Neural cell (in vitro differentiated cells): Measurements from ENCODE around the gene SLC25A36. TPM values are rescaled to one million over a fixed set of nuclear protein-coding genes. Genes with fewer than 3 reads are reported as not detected.
"Not testable (repeated sequence)": the region's sequence is repeated elsewhere in the genome, so short reads cannot be mapped to it uniquely, and the experiment has no call there.

Source experiments
- H2AFZ ChIP-seq: fragments of 200-600, 300-800 bp; sonication (generic), shearing (Covaris generic); 2 replicates; pipeline ENCODE4 v1.6.0; 2014; ENCODE audit warnings: low read depth, mild to moderate bottlenecking, antibody characterized with exemption, low read length, moderate library complexity
- H3F3A ChIP-seq: fragments of 200-600 bp; shearing (Covaris generic); 2 replicates; pipeline ENCODE4 v1.6.1; 2016; ENCODE audit warnings: mild to moderate bottlenecking, moderate library complexity, mixed read lengths, antibody characterized with exemption, low read length; ENCODE audit not compliant: insufficient read depth, poor library complexity, severe bottlenecking
- H3K27ac ChIP-seq: fragments of 200-600, 300-800 bp; sonication (generic), shearing (Covaris generic); 2 replicates; pipeline ENCODE4 v1.5.1; 2014; ENCODE audit warnings: mild to moderate bottlenecking, low read length, moderate library complexity
- H3K27me3 ChIP-seq: fragments of 300-800, 200-600 bp; sonication (generic), shearing (Covaris generic); 2 replicates; pipeline ENCODE4 v1.6.0; 2014; ENCODE audit warnings: mild to moderate bottlenecking, low read depth, low read length, moderate library complexity; ENCODE audit not compliant: insufficient read depth
- H3K36me3 ChIP-seq: fragments of 300-800, 200-600 bp; sonication (generic), shearing (Covaris generic); 2 replicates; pipeline ENCODE4 v1.5.1; 2014; ENCODE audit warnings: mild to moderate bottlenecking, antibody characterized with exemption, low read length, moderate library complexity; ENCODE audit not compliant: insufficient read depth
- H3K4me2 ChIP-seq: fragments of 300-800, 200-600 bp; sonication (generic), shearing (Covaris generic); 2 replicates; pipeline ENCODE4 v1.6.0; 2014; ENCODE audit warnings: mild to moderate bottlenecking, low read length
- H3K4me3 ChIP-seq: fragments of 300-800, 200-600 bp; sonication (generic), shearing (Covaris generic); 2 replicates; pipeline ENCODE4 v1.5.1; 2014; ENCODE audit warnings: mild to moderate bottlenecking, low read length, moderate library complexity
- H3K79me2 ChIP-seq: fragments of 200-600 bp; shearing (Covaris generic); replicated peaks from 2 replicates; pipeline ENCODE4 v1.6.0; 2014; ENCODE audit warnings: mild to moderate bottlenecking, low read length, moderate library complexity; ENCODE audit not compliant: insufficient read depth
- H3K9ac ChIP-seq: fragments of 300-800, 200-600 bp; sonication (generic), shearing (Covaris generic); 2 replicates; pipeline ENCODE4 v1.6.1; 2016; ENCODE audit warnings: mild to moderate bottlenecking, low read length, mixed read lengths
- H3K9me2 ChIP-seq: fragments of 200-600 bp; shearing (Covaris generic); 2 replicates; pipeline ENCODE4 v1.6.1; 2016; ENCODE audit warnings: mild to moderate bottlenecking, low read length, mixed read lengths; ENCODE audit not compliant: insufficient read depth
- H3K9me3 ChIP-seq: fragments of 200-600, 300-800 bp; sonication (generic), shearing (Covaris generic); 2 replicates; pipeline ENCODE4 v1.6.1; 2016; ENCODE audit warnings: mild to moderate bottlenecking, mixed run types, low read length, moderate library complexity, mixed read lengths
- H4K20me1 ChIP-seq: fragments of 200-600 bp; shearing (Covaris generic); 2 replicates; pipeline ENCODE4 v1.6.1; 2016; ENCODE audit warnings: mild to moderate bottlenecking, mixed run types; ENCODE audit not compliant: insufficient read depth
- CTCF ChIP-seq: fragments of 450-650 bp; IDR thresholded peaks from 2 replicates; pipeline ENCODE4 v1.5.1; 2014; ENCODE audit warnings: antibody characterized with exemption, mild to moderate bottlenecking, moderate library complexity; ENCODE audit not compliant: poor library complexity, severe bottlenecking
- EP300 ChIP-seq: fragments of 450-650 bp; conservative IDR thresholded peaks from 2 replicates; pipeline ENCODE4 v1.6.1; 2014; ENCODE audit warnings: antibody characterized with exemption, mild to moderate bottlenecking, moderate library complexity; ENCODE audit not compliant: poor library complexity, severe bottlenecking
- EZH2 ChIP-seq: fragments of 200-600, 300-800 bp; shearing (Covaris generic), sonication (generic); IDR thresholded peaks from 2 replicates; pipeline ENCODE4 v1.6.1; 2014; ENCODE audit warnings: antibody characterized with exemption, low read length, borderline replicate concordance, mild to moderate bottlenecking; ENCODE audit not compliant: insufficient read depth, poor library complexity, severe bottlenecking
- MXI1 ChIP-seq: fragments of 450-650 bp; conservative IDR thresholded peaks from 2 replicates; pipeline ENCODE4 v1.6.1; 2014; ENCODE audit warnings: antibody characterized with exemption, mild to moderate bottlenecking; ENCODE audit not compliant: poor library complexity, severe bottlenecking
- POLR2AphosphoS5 ChIP-seq: IDR thresholded peaks from 2 replicates; pipeline ENCODE4 v1.6.1; 2012
- RAD21 ChIP-seq: fragments of 450-650 bp; conservative IDR thresholded peaks from 2 replicates; pipeline ENCODE4 v1.6.1; 2014; ENCODE audit warnings: antibody characterized with exemption, mild to moderate bottlenecking, moderate library complexity
- REST ChIP-seq: IDR thresholded peaks from 2 replicates; pipeline ENCODE4 v1.6.1; 2012; ENCODE audit warnings: borderline replicate concordance
- SMC3 ChIP-seq: fragments of 450-650 bp; conservative IDR thresholded peaks from 2 replicates; pipeline ENCODE4 v1.6.1; 2014; ENCODE audit warnings: antibody characterized with exemption, mild to moderate bottlenecking, moderate library complexity; ENCODE audit not compliant: poor library complexity
- TAF1 ChIP-seq: IDR thresholded peaks from 2 replicates; pipeline ENCODE4 v1.6.1; 2012; ENCODE audit warnings: low read depth
- polyA plus RNA-seq: library from polyadenylated mRNA; depleted of rRNA; stranded (reverse); fragments of >200 nt; gene quantifications from 2 replicates; pipeline ENCODE4 v1.2.3, GENCODE V29; 2014

SLC25A36 gene
- polyA plus RNA-seq, 1 donor from 2014 or later: 227 TPM

- no peaks in the 10 kb centered on the region for H3K27me3 ChIP-seq
- no peaks in the 10 kb centered on the region for H3K9me2 ChIP-seq
- no peaks in the 10 kb centered on the region for H4K20me1 ChIP-seq
- H3F3A ChIP-seq: no peaks in the 10 kb centered on the region
- H3K9ac ChIP-seq: no peak overlapping the region
- no peaks in the 10 kb centered on the region for H3K79me2 ChIP-seq
- no peak overlapping the region for H2AFZ ChIP-seq
- TF ChIP-seq MXI1: no peak
- no peak for TF ChIP-seq REST
- no peak for TF ChIP-seq SMC3
- TF ChIP-seq CTCF: no peak
- TF ChIP-seq TAF1: no peak
- TF ChIP-seq EP300: no peak
- TF ChIP-seq RAD21: no peak
- TF ChIP-seq POLR2AphosphoS5: no peak
- TF ChIP-seq EZH2: no peak
- H3K4me2 ChIP-seq: no peak overlapping the region
- no peaks in the 10 kb centered on the region for H3K9me3 ChIP-seq
- H3K4me3 ChIP-seq: no peak overlapping the region
- no peaks in the 10 kb centered on the region for H3K36me3 ChIP-seq
- H3K27ac ChIP-seq: no peak overlapping the region
Observed at GRCh38 chr3:140933109-140933508, 8.5 kb upstream of the SLC25A36 start.

- H3K9ac ChIP-seq: no peak overlapping the region
- H3K36me3 ChIP-seq: no peaks in the 10 kb centered on the region
- H2AFZ ChIP-seq: no peak overlapping the region
- H3K4me3 ChIP-seq: no peak overlapping the region
- no peaks in the 10 kb centered on the region for H3F3A ChIP-seq
- no peaks in the 10 kb centered on the region for H3K9me2 ChIP-seq
- H3K27ac ChIP-seq: no peak overlapping the region
- H3K9me3 ChIP-seq: no peaks in the 10 kb centered on the region
- no peaks in the 10 kb centered on the region for H3K79me2 ChIP-seq
- no peaks in the 10 kb centered on the region for H4K20me1 ChIP-seq
- no peak for TF ChIP-seq POLR2AphosphoS5
- no peak for TF ChIP-seq RAD21
- TF ChIP-seq REST: no peak
- no peak for TF ChIP-seq EP300
- H3K27me3 ChIP-seq: no peaks in the 10 kb centered on the region
- H3K4me2 ChIP-seq: no peak overlapping the region
Observed at GRCh38 chr3:140933552-140933951, 8.1 kb upstream of the SLC25A36 start.

GRCh38 chr3:140939305-140939704 lies 2.3 kb upstream of the SLC25A36 start:
- H3K4me3 ChIP-seq, H3K4me2 ChIP-seq, H3K9ac ChIP-seq, H3K9me3 ChIP-seq, H3K27me3 ChIP-seq, H3K36me3 ChIP-seq, H3F3A ChIP-seq, H3K27ac ChIP-seq, H2AFZ ChIP-seq, H3K9me2 ChIP-seq, H4K20me1 ChIP-seq: not testable (repeated sequence)
- H3K79me2 ChIP-seq: peaks cover 11% of the 10 kb centered on the region
